ENCODE results near the gene ZNF511.

DNA sequence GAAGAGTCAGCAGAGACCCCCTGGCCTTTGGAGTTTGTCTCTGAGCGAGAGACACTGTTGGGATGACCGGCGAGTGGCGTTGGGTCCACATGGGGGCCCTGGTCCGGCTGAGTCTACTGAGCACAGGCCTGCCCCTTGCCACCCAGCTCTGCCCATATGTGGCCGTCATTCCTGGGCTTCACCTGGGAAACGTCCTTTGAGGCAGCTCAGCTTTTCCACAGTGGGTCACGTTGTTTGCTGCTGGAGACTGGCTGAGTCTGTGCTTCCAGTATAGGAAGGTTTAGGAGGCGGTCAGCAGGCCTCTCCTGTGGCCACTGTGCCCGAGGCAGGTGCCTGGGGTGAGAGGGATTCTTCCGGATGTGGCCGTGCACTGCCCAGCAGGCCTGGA lies 49.1 kb upstream of the ZNF511 start:
- TF ChIP-seq HOXC10 (CRISPR knock-in tag; IDR thresholded peaks at IDR 0.05) (no peak), ZNF600 (tag by site-specific recombination; IDR thresholded peaks at IDR 0.05) (no peak), ZNF394 (tag by site-specific recombination; IDR thresholded peaks at IDR 0.05; ENCODE audit: borderline replicate concordance) (peak; percentile 6; the same call in 1 of the 2 replicates), ZNF707 (tag by site-specific recombination; IDR thresholded peaks at IDR 0.05) (no peak), RBAK (tag by site-specific recombination; IDR thresholded peaks at IDR 0.05) (no peak), BCL11A (tag by site-specific recombination; IDR thresholded peaks at IDR 0.05; ENCODE audit: low read depth) (no peak), MEIS1 (CRISPR knock-in tag; IDR thresholded peaks at IDR 0.05; ENCODE audit: borderline replicate concordance) (no peak), ZFP37 (tag by site-specific recombination; IDR thresholded peaks at IDR 0.05) (no peak)
- TF ChIP-seq, protein P1, sequence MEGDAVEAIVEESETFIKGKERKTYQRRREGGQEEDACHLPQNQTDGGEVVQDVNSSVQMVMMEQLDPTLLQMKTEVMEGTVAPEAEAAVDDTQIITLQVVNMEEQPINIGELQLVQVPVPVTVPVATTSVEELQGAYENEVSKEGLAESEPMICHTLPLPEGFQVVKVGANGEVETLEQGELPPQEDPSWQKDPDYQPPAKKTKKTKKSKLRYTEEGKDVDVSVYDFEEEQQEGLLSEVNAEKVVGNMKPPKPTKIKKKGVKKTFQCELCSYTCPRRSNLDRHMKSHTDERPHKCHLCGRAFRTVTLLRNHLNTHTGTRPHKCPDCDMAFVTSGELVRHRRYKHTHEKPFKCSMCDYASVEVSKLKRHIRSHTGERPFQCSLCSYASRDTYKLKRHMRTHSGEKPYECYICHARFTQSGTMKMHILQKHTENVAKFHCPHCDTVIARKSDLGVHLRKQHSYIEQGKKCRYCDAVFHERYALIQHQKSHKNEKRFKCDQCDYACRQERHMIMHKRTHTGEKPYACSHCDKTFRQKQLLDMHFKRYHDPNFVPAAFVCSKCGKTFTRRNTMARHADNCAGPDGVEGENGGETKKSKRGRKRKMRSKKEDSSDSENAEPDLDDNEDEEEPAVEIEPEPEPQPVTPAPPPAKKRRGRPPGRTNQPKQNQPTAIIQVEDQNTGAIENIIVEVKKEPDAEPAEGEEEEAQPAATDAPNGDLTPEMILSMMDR (tag by site-specific recombination; IDR thresholded peaks at IDR 0.05): no peak
- TF ChIP-seq, protein P2, sequence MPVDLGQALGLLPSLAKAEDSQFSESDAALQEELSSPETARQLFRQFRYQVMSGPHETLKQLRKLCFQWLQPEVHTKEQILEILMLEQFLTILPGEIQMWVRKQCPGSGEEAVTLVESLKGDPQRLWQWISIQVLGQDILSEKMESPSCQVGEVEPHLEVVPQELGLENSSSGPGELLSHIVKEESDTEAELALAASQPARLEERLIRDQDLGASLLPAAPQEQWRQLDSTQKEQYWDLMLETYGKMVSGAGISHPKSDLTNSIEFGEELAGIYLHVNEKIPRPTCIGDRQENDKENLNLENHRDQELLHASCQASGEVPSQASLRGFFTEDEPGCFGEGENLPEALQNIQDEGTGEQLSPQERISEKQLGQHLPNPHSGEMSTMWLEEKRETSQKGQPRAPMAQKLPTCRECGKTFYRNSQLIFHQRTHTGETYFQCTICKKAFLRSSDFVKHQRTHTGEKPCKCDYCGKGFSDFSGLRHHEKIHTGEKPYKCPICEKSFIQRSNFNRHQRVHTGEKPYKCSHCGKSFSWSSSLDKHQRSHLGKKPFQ (tag by site-specific recombination; IDR thresholded peaks at IDR 0.05): no peak
- TF ChIP-seq, protein P3, sequence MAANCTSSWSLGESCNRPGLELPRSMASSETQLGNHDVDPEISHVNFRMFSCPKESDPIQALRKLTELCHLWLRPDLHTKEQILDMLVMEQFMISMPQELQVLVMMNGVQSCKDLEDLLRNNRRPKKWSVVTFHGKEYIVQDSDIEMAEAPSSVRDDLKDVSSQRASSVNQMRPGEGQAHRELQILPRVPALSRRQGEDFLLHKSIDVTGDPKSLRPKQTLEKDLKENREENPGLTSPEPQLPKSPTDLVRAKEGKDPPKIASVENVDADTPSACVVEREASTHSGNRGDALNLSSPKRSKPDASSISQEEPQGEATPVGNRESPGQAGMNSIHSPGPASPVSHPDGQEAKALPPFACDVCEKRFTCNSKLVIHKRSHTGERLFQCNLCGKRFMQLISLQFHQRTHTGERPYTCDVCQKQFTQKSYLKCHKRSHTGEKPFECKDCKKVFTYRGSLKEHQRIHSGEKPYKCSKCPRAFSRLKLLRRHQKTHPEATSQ (tag by site-specific recombination; IDR thresholded peaks at IDR 0.05): no peak
- TF ChIP-seq, protein P4, sequence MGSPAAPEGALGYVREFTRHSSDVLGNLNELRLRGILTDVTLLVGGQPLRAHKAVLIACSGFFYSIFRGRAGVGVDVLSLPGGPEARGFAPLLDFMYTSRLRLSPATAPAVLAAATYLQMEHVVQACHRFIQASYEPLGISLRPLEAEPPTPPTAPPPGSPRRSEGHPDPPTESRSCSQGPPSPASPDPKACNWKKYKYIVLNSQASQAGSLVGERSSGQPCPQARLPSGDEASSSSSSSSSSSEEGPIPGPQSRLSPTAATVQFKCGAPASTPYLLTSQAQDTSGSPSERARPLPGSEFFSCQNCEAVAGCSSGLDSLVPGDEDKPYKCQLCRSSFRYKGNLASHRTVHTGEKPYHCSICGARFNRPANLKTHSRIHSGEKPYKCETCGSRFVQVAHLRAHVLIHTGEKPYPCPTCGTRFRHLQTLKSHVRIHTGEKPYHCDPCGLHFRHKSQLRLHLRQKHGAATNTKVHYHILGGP (tag by site-specific recombination; IDR thresholded peaks at IDR 0.05): no peak

All from HEK293 (cell line).